Measurements from ENCODE around the gene PPP2R3A.

DNA sequence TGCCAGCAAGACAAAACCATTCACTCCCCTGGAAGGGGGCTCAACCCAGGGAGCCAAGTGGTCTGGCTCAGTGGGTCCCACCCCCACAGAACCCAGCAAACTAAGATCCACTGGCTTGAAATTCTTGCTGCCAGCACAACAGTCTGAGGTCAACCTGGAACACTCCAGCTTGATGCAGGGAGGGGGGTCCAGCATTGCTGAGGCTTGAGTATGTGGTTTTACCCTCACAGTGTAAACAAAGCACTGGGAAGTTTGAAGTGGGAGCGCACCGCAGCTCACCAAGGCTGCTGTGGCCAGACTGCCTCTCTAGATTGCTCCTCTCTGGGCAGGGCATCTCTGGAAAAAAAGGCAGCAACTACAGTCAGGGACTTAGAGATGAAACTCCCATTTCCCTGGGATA, 148.9 kb downstream of the PPP2R3A start:
- TF ChIP-seq, protein P1, sequence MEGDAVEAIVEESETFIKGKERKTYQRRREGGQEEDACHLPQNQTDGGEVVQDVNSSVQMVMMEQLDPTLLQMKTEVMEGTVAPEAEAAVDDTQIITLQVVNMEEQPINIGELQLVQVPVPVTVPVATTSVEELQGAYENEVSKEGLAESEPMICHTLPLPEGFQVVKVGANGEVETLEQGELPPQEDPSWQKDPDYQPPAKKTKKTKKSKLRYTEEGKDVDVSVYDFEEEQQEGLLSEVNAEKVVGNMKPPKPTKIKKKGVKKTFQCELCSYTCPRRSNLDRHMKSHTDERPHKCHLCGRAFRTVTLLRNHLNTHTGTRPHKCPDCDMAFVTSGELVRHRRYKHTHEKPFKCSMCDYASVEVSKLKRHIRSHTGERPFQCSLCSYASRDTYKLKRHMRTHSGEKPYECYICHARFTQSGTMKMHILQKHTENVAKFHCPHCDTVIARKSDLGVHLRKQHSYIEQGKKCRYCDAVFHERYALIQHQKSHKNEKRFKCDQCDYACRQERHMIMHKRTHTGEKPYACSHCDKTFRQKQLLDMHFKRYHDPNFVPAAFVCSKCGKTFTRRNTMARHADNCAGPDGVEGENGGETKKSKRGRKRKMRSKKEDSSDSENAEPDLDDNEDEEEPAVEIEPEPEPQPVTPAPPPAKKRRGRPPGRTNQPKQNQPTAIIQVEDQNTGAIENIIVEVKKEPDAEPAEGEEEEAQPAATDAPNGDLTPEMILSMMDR (IDR thresholded peaks at IDR 0.05), result no peak
- TF ChIP-seq POLR2A (IDR thresholded peaks at IDR 0.05), result no peak
